LNCaP clone FGC (cell line): ENCODE data around the gene DYRK4.

ENCODE experiments used
- DNase-seq: peaks from one replicate; pipeline ENCODE4 v3.0.0-alpha.2; 2011; ENCODE audit warnings: low read depth
- H3K4me3 ChIP-seq: 2 replicates; pipeline ENCODE4 v1.5.1; 2011; ENCODE audit warnings: mild to moderate bottlenecking, low read depth, low read length, control low read depth
- TF ChIP-seq, protein P1 (sequence below): IDR thresholded peaks from 2 replicates; pipeline ENCODE4 v1.5.1; 2012; ENCODE audit warnings: mild to moderate bottlenecking; ENCODE audit not compliant: control insufficient read depth, insufficient read depth; ENCODE audit errors: extremely low read depth

Gene DYRK4

DNA sequence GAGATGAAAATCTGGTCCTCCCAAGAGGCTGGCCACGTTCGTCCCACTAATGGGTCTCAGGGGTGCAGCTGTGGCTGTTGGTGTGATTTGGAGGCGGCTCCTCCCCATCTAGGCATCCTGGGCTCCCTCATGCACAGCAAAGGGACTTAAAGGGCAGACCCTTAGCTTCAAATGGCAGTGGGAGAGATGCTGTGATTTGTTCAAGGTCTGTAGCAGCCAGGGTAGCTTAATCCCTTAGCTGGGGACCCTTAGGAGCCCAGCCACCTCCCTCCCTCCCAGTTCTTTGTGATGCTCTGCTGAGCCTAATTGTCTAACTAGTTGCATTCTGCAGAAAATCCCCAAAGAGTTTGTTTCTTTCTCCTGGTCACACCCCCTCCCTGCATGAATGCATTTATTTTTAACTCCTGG, 18.3 kb downstream of the DYRK4 start:
- DNase-seq: no peak
- TF ChIP-seq, protein P1, sequence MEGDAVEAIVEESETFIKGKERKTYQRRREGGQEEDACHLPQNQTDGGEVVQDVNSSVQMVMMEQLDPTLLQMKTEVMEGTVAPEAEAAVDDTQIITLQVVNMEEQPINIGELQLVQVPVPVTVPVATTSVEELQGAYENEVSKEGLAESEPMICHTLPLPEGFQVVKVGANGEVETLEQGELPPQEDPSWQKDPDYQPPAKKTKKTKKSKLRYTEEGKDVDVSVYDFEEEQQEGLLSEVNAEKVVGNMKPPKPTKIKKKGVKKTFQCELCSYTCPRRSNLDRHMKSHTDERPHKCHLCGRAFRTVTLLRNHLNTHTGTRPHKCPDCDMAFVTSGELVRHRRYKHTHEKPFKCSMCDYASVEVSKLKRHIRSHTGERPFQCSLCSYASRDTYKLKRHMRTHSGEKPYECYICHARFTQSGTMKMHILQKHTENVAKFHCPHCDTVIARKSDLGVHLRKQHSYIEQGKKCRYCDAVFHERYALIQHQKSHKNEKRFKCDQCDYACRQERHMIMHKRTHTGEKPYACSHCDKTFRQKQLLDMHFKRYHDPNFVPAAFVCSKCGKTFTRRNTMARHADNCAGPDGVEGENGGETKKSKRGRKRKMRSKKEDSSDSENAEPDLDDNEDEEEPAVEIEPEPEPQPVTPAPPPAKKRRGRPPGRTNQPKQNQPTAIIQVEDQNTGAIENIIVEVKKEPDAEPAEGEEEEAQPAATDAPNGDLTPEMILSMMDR: no peak
- no peak overlapping the region for H3K4me3 ChIP-seq

DNA sequence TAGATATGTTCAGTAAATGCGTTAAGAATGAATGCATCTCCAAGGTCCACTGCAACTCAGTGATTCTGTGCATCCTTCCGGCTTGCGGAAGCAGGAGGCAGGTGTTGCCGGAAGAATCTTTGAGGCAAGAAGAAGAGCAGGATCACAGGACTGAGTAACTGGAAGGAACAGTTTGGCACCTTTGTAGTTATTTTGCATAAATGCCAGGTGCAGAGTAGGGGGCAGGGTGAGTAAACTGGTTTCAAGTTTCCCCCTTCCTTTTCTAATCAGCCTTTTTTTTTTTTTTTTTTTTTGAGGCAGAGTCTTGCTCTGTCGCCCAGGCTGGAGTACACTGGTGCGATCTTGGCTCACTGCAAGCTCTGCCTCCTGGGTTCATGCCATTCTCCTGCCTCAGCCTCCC, 22.3 kb downstream of the DYRK4 start:
- H3K4me3 ChIP-seq: no peak overlapping the region
- TF ChIP-seq, protein P1: no peak
- DNase-seq: no peak

DNA sequence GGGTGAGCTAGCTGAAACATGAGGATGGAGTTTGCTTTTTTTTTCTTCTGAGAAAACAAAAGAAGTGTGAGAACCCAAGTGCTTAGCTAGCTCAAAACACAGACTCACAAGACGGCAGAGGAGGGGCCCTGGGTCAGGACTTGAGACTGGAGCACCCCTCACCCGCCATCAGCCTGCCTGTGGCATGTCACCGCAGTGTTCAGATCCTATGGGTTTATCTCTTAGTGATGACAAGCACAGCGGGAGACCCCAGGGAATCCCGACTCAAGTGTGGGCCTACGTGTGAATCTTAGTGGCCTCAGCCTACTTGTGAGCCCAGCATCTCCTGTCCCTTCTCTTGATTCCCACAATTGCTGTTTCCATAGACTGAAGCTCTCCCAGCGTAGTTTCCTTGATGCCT, 22.9 kb downstream of the DYRK4 start:
- DNase-seq: no peak
- TF ChIP-seq, protein P1: no peak
- H3K4me3 ChIP-seq: no peak overlapping the region

DNA sequence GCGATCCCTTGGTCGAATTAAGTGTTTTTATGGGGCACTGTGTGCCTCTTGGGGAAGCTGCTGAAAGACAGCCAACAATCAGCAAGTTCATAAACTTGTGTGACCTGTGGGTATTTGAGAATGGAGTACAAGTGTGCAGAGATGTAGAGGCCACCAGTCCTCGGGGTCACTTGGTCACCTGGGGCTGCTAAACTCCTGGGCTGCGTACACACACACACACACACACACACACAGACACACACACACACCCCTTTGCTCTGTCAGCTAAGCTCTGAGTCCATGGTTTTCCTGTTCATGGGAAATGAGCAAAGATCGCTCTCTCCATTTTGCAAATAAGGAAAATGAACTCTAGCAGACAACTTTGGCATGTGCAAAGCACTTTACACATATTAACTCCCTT, 24.5 kb downstream of the DYRK4 start:
- no peak for DNase-seq
- TF ChIP-seq, protein P1: no peak
- no peak overlapping the region for H3K4me3 ChIP-seq

DNA sequence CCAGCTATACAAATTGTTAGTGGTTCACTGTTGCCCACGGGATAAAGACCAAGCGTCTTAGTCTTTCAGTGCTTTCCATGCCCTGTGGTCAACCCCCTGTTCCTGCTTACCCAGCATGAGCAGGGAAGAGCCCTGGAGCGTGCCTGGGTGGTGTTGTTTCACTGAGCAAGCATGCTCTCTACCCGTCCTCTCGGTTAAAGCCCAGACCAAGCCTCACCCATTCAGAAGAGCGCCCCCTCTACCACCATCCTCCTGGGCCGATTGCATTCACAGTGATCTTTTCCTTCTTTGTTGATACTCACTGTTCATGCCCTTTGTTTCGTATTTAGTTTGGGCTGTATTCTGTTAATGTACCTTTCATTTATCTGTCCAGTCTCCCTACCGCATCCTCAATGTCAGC, 25.1 kb downstream of the DYRK4 start:
- DNase-seq: no peak
- TF ChIP-seq, protein P1: no peak
- no peak overlapping the region for H3K4me3 ChIP-seq

DNA sequence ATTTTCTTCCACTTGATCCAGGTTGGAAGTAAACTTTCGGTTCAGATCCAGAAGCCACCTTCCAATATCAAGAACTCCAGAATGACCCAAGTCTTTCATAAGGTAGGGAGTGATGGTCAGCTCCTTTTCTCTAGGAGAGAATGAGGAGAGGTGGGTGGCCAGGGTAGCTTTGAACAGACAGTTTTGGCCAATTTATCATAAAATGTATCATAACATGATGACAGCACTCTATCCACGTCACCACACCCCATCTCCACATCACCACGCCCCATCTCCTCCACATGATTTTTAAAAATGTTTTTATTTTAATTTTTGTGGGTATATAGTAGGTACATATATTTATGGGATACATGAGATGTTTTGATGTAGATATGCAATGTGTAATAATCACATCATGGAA, 26.9 kb downstream of the DYRK4 start:
- TF ChIP-seq, protein P1: no peak
- no peak for DNase-seq

DNA sequence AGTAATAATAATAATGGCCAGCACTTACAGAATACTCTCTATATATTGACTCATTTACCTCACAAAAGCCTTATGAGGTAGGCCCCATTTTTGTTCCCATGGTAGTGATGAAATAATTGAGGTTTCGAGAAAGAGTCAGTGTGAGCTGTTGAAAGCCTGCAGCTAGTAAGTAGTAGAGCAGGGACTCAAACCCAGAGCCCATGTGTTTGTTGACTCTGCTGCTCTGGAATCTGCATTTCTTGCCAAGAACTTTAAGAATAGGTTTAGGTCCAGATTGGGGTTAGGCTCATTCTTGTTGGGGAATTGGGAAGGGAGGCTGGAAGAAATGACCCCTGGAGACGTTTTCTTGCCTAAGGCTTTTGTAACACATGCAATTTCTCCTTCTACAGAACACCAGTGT, 27.9 kb downstream of the DYRK4 start:
- no peak for DNase-seq
- H3K4me3 ChIP-seq: no peak overlapping the region
- TF ChIP-seq, protein P1: no peak

More for the DNA sequence above, 26.9 kb downstream of the DYRK4 start:
- no peak overlapping the region for H3K4me3 ChIP-seq
